Neural crest cell (in vitro differentiated cells): ENCODE results near the gene RCOR1. TPM values are rescaled to one million over a fixed set of nuclear protein-coding genes. Genes with fewer than 3 reads are reported as not detected.
A peak's percentile ranks its signal among the peaks of the same experiment; 100 is the strongest.

Experiments used
- DNase-seq: peaks from one replicate; pipeline ENCODE4 v3.0.0; 2021; ENCODE audit warnings: low read depth, mixed read lengths, low spot score
- H3K27ac Mint-ChIP-seq: one replicate; pipeline ENCODE4 v1.8.0; 2021; ENCODE audit warnings: mild to moderate bottlenecking, mixed read lengths; ENCODE audit not compliant: unreplicated experiment
- H3K27me3 Mint-ChIP-seq: 2 replicates; pipeline ENCODE4 v1.8.0; 2021; ENCODE audit warnings: low read depth, mild to moderate bottlenecking, mixed read lengths
- H3K36me3 Mint-ChIP-seq: 2 replicates; pipeline ENCODE4 v1.8.0; 2021; ENCODE audit warnings: low read depth, mild to moderate bottlenecking, mixed read lengths
- H3K4me1 Mint-ChIP-seq: 2 replicates; pipeline ENCODE4 v1.8.0; 2021; ENCODE audit warnings: mixed read lengths
- H3K4me3 Mint-ChIP-seq: one replicate; pipeline ENCODE4 v1.8.0; 2021; ENCODE audit warnings: mild to moderate bottlenecking, mixed read lengths
- H3K9me3 Mint-ChIP-seq: 2 replicates; pipeline ENCODE4 v1.8.0; 2021; ENCODE audit warnings: mixed read lengths
- CTCF ChIP-seq: fragments of 200-600 bp; sonication (generic); conservative IDR thresholded peaks from 2 replicates; pipeline ENCODE4 v1.5.0; 2021; ENCODE audit warnings: antibody characterized with exemption, mild to moderate bottlenecking
- total RNA-seq: library from RNA; stranded (reverse); gene quantifications from 2 replicates; pipeline ENCODE4 v1.2.1, GENCODE V29; 2021

Gene RCOR1
- total RNA-seq, 1 donor from 2014 or later, result 27.8 TPM

- H3K27me3 Mint-ChIP-seq, result no peaks in the 10 kb centered on the region
Observed at GRCh38 chr14:102752239-102752847, 159.9 kb downstream of the RCOR1 start.

GRCh38 chr14:102754370-102755262 lies 162.2 kb downstream of the RCOR1 start:
- H3K36me3 Mint-ChIP-seq, result no peaks in the 10 kb centered on the region
- H3K9me3 Mint-ChIP-seq, result no peaks in the 10 kb centered on the region
- no peak for DNase-seq
- H3K4me3 Mint-ChIP-seq, result no peak overlapping the region
- no peak for TF ChIP-seq CTCF
- no peak overlapping the region for H3K27ac Mint-ChIP-seq
- H3K4me1 Mint-ChIP-seq, result peaks cover 11% of the 10 kb centered on the region
- no peaks in the 10 kb centered on the region for H3K27me3 Mint-ChIP-seq

More at GRCh38 chr14:102752239-102752847, 159.9 kb downstream of the RCOR1 start:
- no peak overlapping the region for H3K4me3 Mint-ChIP-seq
- no peaks in the 10 kb centered on the region for H3K9me3 Mint-ChIP-seq
- no peak overlapping the region for H3K27ac Mint-ChIP-seq
- peaks cover 4% of the 10 kb centered on the region for H3K4me1 Mint-ChIP-seq
- no peak for DNase-seq
- no peaks in the 10 kb centered on the region for H3K36me3 Mint-ChIP-seq
- TF ChIP-seq CTCF, result no peak

- Mint-ChIP-seq H3K9me3 (no peaks in the 10 kb centered on the region), H3K27ac (peak overlapping the region; percentile 12), H3K27me3 (peaks cover 2% of the 10 kb centered on the region), H3K4me1 (peaks cover 10% of the 10 kb centered on the region), H3K36me3 (no peaks in the 10 kb centered on the region), H3K4me3 (no peak overlapping the region)
- no peak for TF ChIP-seq CTCF
- DNase-seq, result no peak
Observed at GRCh38 chr14:102757646-102758045, 165.2 kb downstream of the RCOR1 start.

- H3K27ac Mint-ChIP-seq, result no peak overlapping the region
- peaks cover 2% of the 10 kb centered on the region for H3K27me3 Mint-ChIP-seq
Observed at GRCh38 chr14:102758087-102758486, 165.6 kb downstream of the RCOR1 start.

More at GRCh38 chr14:102758087-102758486, 165.6 kb downstream of the RCOR1 start:
- Mint-ChIP-seq H3K36me3 (no peaks in the 10 kb centered on the region), H3K4me3 (no peak overlapping the region), H3K4me1 (peaks cover 10% of the 10 kb centered on the region), H3K9me3 (no peaks in the 10 kb centered on the region)
- TF ChIP-seq CTCF, result no peak
- DNase-seq, result no peak
